ENCODE measurements around the gene GBA2. TPM values are rescaled to one million over a fixed set of nuclear protein-coding genes. Genes with fewer than 3 reads are reported as not detected.

Gene GBA2
- 24.3 TPM for total RNA-seq (ENCODE audit: insufficient read depth, low replicate concordance)

GRCh38 chr9:35748858-35749514 lies at the start of gene GBA2, which contains the start of gene RGP1:
Gene GBA2 (minus strand): TSS chr9:35749228. CDS start chr9:35748704, 524 bp downstream.
Gene RGP1 (plus strand): TSS chr9:35749287. CDS start chr9:35749756, 469 bp downstream.
- peak; percentile 81 for DNase-seq (ENCODE audit: low spot score)

DNA sequence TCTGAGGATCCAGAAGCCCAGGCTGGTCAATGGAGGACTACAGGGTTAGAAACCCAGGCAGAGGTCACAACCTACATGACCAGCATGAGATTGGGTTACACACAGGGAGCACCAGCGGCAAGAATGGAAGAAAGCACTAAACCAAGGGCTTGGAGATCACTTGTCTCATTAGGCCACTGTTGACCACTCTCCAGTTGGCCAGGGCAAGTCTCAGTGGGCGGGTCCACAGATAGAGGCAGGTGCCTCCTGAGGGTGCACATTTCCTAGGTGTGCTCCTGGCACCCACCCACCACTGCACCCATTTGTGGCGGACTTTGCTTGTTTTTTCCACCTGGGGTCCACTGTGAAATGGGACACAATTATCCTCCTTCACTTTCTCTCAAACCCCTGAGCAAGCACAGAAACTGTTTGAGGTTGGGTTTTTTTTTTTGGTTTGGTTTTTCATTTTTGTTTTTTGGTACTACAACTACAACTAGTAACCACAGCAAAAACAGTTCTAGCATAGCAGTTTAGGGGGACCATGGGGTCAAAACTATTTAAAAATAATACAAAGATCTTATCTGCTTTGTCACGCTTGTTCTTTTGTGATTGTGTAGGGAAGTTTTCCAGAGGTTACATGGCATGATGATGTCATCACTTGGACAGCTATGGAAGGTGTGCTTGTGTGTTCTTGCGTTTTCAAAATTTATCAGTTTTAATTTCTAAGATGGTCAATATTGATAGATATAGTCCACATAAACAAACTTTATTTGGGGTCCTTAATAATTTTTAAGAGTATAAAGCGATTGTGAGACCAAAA lies 48.5 kb upstream of the GBA2 start:
- DNase-seq (ENCODE audit: low spot score) = no peak

DNA sequence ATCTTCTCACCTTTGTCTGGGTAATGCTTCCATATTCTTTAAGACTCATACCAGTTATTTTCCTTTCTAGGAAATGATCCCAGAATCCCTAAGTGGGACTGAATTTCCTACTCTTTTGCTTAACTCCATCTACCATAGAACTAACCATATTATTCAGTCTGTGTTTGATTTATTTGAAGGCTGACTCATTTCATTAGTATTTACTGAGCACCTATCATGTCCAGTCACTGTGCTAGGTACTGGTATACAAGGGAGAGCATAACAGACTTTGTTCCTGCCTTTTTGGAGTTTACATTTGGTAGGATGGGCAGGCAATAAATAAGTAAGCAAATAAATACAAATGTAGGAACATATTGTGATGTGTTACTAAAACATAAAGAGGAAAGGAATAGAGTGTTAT lies 46.7 kb upstream of the GBA2 start:
- no peak for DNase-seq (ENCODE audit: low spot score)

DNA sequence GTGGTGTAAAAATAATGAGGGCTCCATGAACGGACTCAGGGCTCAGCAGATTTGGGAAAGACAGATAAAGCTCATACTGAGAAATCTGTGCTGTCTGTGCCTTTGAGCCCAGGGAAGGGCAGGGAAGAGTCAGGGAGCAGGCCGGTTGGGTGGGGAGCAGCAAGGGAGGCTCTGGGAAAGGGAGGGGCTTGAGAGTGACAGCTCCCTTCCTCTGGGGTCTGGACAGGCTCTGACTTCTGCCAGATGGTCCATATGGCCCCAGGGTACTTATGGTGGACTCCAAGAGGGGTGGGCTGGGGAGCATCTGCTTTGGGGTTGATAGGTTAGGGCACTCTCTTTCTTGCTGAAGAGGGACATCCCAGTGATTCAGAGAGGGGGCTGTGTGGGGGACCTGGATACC lies 44.4 kb upstream of the GBA2 start:
- DNase-seq (ENCODE audit: low spot score) = no peak

GRCh38 chr9:35792826-35793225 lies 43.8 kb upstream of the GBA2 start:
- DNase-seq (ENCODE audit: low spot score) = no peak

- no peak for DNase-seq (ENCODE audit: low spot score)
These were observed 43.2 kb upstream of the GBA2 start for GRCh38 chr9:35792024-35792813.

- DNase-seq (ENCODE audit: low spot score) = peak; percentile 38
These were observed 42.4 kb upstream of the GBA2 start, which contains the start of gene NPR2 for GRCh38 chr9:35791297-35791921. Gene NPR2 (plus strand): TSS chr9:35791591. CDS start chr9:35792409, 818 bp downstream.

GRCh38 chr9:35790385-35791296 lies 41.6 kb upstream of the GBA2 start:
- peak; percentile 92 for DNase-seq (ENCODE audit: low spot score)

DNA sequence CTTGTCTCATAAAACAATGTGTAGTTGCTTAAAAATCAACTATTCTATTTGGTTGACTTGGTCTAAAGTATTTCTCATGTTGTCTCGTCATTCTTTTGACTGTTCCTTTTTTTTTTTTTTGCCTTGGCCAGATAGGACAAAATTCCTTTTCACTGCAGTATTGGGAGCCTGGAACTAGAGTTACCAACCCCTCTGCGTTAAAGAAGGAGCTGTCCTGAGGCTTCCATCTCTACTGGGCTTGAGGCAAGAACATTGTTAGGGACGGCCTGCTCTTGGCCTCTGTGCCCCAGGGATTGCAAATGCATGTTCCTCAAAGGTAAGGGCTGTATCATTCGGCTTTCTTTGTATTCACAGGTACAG lies 41.0 kb upstream of the GBA2 start:
- no peak for DNase-seq (ENCODE audit: low spot score)

DNA sequence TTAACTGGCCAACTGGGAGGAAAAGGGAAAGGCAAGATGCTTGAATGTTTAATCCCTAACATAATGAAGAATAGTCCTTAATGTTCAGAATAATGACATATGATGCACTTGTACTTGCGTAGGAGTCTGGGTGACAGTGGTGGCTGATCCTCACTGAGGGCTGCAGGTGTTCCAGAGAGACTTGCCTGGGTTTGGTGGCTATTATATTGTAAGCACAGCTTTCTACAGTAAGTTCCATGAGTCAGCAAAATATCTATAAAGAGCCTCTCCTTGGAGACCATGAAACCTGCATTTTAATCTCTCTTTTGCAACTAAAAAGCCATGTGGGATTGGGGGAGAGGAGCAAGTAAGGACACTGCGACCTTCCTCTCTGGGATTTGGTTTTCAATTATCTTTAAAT lies 40.5 kb upstream of the GBA2 start:
- DNase-seq (ENCODE audit: low spot score) = no peak

GRCh38 chr9:35783418-35783817 lies 34.4 kb upstream of the GBA2 start:
- no peak for DNase-seq (ENCODE audit: low spot score)

DNA sequence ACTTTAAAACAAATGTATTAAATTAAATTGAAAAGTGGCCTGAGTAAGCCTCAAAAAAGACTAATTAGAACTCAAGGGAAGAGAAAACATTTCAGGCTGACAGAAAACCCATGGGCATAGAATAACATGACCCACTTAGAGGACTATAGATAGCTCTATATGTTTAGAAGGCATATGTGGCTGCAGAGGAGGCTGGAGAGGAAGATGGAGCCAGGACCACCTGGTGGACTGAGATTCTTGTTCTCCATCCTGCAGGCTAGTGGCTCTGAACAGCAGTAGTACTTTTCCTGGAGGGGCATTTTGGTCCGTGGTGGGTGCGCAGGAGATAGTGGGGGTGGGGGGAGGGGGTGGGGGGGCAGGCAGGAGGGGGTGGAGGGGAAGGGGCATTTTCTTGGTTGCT lies 32.0 kb upstream of the GBA2 start:
- no peak for DNase-seq (ENCODE audit: low spot score)

DNA sequence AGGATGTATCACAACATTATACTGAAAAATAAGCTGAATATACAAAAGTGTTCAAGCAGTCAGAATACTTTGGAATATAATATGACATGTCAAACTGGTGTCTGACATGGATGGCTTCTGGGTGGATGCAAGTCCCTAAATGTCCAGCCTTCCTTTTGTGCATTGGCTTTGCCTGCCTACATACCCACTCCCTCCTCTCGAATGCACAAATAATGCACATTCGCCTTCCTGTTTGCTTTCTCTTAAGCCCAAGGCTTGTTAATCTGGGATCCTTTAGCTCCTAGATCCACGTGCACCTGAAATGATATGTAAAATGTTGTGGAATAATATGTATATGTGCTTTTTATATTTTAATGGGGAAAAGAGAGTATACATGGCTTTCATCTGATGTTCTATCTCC lies 29.5 kb upstream of the GBA2 start:
- DNase-seq (ENCODE audit: low spot score) = no peak

- no peak for DNase-seq (ENCODE audit: low spot score)
These were observed 27.0 kb upstream of the GBA2 start for GRCh38 chr9:35776018-35776417.

DNA sequence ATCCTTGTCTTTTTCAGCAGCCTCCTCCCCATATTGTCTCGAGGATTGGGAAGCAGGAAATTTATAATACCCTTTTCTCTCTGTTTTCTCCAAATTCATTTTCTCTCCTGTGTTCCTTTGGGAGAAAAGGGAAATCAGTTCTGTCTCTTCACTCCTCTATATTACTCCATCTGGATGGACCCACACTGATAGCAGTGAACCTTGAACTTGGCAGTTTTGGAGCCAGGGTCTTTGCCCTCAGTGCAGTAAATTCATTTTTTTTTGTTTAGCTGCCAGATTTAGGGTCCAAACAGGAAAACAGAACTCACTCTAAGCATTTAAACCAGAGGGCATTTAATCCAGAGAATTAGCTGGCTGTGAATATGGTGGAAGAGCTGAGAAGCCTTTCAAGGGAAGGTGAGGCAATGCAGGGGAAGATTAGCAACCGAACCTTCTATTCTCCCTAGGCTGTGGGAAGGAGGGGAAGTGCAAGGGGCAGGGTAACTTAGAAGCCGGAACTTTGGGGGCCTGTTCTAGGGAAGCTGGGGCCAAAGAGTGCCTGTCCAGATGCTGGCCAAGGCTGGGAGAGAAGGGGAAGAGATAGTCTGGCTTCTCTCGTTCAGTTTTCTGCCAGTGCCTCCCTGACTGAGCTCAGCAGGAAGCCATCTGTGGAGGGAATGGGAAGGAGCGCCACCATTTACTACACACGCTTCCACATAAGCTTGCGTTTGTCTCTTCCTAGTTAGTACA lies 26.0 kb upstream of the GBA2 start:
- DNase-seq (ENCODE audit: low spot score) = peak; percentile 43

GRCh38 chr9:35771943-35772342 lies 22.9 kb upstream of the GBA2 start:
- no peak for DNase-seq (ENCODE audit: low spot score)

- DNase-seq (ENCODE audit: low spot score) = no peak
These were observed 22.5 kb upstream of the GBA2 start for GRCh38 chr9:35771534-35771933.

DNA sequence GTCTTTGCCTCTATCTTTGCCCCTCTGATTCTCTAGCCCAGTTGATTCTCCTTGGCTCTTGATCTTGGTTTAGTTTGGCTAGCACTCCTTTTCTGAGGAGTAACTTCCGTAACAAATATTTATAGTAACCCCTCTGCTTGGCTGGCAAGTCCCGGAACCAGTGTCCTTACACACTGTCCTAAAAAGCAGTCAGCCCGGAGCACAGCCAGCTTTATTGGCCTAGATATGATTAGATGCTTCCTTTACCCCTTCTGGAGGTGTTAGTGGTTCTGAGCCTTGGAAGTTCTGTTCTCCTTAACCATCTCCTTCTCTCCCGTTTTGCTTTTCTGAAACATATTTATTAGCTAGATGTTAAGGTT lies 22.0 kb upstream of the GBA2 start:
- no peak for DNase-seq (ENCODE audit: low spot score)

DNA sequence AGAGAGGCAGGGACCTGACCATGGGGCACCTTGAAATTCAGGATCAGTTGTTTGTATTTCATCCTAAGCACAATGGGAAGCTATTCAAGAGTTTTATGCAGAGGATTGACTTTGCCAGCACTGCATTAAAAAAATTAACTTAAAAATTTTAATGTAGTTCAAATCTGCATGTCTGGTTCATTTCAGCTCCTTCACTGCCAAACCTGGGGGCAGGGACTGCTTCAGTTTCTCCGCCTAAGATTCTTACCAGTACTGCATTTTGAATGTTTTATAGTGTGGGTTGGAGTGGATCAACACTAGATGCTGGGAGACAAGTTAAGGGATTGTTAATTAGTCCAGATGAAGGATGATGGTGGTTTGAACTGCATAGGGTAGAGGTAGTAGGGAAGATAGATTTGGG lies 20.7 kb upstream of the GBA2 start:
- DNase-seq (ENCODE audit: low spot score) = no peak

DNA sequence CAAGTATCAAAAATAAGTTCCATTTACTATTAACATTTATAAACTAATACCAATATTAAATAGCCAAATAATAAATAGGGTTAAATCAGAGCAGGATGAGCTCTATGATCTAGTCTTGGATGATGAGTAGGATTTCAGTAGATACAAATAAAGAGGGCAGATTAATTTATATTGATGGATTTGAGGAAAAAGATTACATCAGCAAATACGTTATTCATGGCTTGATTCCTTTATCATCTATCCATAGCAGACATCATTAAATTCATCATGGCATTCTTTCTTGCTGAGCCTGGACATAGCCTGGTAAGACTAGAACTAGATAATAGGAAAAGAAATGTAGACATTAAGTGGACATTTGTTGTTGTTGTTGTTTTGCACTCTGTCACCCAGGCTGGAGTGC lies 18.4 kb upstream of the GBA2 start:
- DNase-seq (ENCODE audit: low spot score) = no peak
